ENCODE measurements around the gene STX18.
"Not testable (repeated sequence)": the region's sequence is repeated elsewhere in the genome, so short reads cannot be mapped to it uniquely, and the experiment has no call there.

The STX18 gene

DNA sequence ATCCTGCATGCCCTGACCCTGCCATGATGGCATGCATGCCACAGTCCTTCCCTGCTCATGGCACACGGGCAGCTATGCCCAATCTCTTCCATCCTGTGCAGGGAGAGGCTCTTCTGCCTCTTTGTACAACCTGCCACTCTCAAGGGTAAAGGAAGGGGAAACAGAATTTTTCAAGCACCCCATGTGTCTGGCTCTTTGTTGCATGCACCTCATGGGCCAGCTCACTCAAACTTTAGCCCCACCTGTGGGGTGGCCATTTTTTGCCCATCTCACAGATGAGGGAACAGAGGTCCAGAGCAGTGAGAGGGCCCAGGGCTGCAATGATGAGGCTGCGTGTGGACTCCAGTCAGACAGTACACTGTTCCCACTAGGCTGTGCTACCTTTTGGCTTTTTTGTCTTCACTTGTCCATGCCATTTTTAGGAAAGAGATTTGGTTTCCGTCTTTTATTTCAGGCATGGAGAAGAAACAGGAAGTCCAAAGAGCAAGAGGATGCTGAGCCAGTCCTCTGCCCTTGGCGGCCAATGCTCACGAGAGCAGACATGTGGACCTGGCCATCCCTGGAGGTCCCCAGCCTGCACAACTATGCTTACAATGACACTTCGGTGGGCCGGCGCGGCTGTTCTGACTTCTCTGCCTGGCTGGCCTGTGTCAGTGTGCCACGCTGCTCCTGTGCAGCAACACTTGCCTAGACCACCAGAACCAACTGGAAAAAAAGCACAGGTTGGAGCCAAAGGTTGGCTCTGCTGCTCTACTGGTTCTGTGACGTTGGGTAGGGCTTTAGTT lies 109.3 kb downstream of the STX18 start:
- no peak for DNase-seq

DNA sequence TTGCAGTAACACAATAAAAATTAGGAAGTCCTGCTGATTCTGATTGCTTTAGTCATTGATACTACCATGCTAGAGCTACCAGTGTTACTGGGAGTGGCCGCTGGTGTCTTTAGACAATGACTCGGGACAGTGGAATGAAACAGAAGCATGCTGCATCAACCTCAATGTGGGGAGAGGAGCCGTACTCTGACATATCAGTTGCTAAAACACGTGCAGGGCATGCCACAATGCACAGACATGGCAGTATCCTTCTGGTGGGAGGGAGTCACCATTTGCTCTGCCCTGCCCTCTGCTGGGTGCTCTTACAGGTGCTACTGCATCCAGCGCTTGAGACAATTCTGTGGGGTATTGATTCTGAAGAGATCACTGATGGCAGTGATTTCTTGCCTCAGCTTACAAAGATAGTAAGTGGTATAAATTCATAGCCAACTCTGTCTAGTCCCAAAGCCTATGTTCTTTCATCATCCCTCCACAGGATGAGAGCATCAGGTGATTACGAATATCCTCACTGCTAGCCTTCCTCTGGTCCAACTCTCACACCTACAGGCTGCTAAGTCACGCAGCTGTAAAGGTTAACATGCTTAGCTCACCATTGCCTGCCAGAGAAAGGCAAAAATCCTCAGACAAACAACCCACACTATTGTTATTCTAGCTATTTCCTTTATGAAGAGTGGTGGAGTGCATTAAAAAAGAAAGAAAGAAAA lies 111.2 kb downstream of the STX18 start:
- no peak for DNase-seq

DNA sequence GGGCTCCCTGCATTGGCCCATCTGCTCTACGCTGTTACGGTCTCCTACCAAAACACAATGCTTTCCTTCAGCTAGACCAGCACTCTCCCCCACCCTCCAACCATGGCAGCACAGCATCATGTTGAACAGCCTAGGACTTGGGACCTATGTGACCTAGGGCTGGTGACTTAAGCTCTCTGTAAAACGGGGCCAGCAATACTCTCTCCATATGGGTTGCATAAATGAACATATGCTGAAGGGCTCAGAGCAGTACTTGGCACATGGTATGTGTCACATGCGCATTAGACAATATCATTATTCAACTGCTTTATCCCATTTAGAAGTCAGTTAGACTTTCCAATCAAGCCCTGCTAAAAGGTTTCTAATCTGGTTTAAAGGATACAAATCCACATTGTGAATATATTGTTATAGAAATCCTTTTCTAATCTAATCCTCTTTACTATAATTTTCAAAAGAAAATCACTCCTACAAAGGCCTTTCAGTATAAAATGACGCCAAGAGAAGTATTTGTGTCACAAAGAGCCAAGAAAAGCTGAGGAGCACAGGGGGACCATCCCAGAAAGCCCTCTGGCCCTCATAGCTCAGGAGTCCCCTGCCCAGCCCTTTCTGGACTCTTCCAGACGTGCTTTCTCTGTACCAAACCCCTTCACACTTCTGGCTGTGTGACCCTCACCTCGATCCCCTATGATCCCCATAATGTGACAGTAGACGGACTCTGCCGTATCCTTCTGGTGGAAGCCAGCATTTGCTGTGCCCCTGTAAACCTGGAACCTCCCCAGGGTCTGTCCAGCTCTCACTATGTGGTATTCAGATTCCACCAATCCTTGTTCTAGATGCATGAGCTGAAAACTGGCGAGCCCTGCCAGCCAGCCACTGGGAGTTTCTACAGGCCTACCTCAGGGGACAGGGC lies 112.6 kb downstream of the STX18 start:
- DNase-seq, result no peak

DNA sequence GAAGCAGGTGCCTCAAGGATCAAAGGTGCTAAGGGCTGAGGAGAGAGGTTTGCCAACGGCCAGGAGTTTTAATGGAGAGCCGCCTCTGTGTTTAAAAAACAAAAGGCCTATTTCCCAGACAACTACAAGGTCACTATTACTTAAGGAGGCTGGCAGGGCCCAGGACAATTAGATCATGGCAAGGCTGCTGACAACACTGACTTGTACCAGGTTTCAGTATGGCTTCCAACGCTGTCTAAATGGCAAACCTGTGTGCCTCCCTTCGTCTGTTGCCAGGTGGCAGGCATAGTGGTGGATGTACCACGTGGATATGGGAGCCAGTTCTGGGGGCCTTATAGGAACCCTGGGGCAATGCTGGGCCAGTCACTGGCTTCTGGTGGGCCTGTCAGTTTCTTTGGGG lies 114.0 kb downstream of the STX18 start:
- DNase-seq, result no peak

DNA sequence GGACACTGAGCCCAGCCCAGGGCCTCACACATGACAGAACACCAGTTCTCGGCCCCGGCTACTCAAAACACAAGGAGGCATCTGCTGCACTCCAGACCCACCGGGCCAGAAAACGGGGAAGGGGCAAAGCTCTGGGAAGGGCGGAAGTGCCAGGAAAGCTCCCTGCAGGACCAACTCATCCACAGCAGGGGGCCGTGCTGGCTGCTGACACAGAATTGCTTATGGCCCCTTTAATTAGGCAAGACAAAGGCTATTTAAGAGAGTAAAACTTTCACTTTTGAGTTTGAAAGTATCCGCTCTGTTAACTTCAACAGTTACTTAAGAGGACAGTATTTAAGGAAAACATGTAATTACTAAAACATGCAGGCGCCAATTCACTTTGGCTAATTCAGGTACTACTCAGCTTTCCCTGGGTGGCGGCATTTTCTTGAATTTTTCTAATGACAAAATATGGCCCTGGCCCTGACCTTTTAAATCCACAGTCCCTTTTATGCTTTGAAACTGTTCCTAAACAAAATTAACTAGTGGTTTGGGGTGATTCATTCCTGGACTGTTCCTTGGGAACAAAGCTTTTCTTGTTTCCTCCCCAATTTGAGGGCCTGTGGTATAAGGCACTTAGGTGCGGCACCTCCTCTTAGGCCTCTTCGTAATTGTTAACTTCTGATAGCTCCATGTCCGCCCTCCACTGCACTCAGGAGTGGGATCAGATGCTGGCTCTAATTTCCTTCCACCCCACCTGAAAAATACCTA lies 114.6 kb downstream of the STX18 start:
- DNase-seq, result no peak

DNA sequence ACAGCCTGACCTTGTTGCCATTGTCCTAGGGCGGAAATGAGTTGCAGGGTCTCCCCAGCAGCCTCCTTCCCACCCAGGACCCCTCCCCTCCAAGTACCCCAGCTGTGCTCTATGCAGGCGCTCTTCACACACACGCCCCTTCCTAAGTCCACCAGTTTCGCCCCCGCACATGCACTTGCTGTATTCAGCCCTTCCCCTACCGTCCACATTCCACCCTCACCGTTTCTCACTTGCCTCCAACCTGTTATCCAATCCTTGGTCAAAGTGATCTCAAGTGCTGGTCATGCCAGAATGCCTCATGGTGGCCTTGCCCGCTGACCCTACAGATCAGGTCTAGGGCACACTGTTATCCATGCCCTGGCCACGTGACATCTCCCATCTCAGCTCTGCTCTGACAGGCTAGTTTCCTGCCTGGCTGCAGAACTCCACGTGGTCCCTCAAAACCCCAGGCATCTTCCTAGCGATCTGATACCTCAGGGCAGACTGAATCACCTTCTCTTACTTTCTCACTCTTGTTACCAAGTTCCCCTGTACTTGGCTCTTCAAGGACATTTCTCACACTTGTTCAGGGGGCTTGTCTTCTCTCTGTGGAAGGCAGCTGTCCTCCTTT lies 115.2 kb downstream of the STX18 start:
- DNase-seq, result no peak

DNA sequence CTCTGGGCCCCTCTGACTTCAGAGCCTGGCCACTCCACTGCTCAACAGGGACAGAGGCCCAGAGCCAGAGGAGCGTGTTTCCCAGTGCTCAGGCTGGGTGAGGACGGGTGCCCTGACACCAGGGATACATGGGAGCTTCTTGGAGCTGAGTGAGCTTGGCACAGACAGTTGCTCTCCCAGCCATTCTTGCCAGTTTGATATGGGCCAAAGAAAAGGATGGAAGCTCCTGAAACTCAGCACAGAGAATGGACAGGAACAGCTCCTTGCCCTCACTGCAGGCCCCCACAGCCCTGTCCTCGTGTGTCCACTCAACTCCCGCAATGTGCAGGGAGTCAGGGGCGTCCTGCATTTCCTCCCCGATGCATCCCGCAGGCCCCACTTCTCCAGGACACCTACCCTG lies 116.2 kb downstream of the STX18 start:
- DNase-seq, result no peak

DNA sequence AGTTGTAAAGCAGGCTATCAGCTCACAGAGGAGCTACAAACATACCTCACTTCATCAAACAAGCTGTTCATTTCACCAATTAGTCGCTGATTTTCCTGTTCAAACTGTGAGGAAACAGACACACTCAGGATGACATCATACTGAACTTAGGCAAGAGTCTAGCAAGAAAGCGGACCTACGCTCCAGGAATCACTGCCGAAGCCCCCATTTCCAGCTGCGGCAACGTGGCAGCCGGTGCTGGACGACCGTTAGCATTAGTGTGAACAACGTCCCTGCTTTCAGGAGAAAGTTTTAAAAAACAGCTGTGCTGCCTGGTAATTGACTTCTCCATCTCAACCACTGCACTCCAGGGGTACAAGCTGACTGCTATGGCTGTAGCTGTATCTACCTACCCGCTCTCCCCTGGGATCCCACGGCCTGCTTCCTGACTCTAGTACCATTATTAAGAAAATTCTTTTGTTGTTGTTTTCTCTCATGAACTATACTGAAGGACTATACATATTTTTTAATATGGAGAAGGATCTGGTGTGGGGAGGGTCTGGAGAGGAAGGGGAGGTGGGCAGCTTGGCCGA lies 116.6 kb downstream of the STX18 start:
- no peak for DNase-seq

DNA sequence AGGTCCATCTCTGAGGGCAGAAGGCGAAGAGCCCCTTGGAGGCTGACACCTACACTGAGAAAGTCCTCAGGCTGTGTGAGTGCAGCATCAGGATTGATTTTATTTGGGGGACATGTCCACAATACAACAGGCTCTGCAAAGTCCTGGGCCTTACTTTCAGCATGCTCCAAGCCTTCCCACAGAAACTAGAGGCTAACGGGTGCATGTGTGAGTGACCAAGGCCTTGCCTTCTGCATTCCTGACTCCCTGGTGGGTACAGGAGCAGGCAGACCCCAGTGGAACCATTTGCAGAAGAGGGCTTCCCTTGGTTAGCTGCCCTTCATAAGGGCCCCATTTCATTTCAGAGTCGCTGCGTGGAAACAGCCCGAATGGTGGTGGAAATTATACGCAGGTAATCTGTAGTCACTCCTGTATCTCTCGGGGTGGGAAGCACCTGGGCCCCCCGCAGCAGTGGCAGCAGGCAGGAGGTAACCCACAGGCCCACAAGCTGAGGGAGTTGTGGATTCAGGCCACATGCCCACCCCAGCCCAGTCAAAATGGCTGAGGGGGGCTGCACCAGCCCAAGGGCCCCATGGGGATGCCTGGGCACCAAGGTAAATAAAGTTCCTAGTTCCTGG lies 117.2 kb downstream of the STX18 start:
- no peak for DNase-seq

DNA sequence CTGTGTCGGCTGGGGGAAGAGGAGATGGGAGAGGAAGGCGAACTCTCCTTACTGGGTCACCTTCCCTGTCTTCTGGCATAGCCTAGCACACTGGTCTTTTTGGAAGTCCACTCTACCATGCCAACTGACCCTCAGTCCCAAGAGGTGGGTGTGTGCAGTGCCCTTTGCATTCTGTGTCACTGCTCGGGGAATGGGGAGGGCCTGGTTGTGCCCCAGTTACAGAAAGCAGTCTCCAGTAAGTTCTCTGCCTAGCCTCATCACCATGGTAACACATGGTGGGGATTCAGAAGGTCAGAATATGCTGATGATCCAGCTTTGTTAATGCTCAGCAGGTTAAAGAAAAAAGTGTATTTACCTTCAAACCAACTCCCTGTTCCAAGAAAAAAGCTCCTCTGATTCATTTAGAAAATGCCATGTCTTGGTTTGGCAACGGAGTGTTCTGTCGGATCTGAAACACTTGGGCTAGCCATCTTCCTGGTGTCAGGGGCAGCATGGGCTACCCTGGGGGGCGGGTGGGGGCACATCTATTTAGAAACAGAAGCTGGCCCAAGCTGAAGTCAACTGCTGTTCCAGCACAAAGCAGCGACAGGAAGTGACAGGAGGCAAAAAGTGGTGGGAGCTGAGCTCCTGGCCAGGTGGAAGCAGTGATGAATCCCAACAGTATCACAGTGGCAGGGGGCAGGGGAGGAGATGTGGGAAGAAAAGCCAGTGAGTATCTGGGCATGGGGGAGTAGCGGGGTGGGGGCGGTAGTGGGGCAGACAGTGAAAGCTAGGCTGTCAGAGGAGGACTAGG lies 117.9 kb downstream of the STX18 start:
- no peak for DNase-seq

DNA sequence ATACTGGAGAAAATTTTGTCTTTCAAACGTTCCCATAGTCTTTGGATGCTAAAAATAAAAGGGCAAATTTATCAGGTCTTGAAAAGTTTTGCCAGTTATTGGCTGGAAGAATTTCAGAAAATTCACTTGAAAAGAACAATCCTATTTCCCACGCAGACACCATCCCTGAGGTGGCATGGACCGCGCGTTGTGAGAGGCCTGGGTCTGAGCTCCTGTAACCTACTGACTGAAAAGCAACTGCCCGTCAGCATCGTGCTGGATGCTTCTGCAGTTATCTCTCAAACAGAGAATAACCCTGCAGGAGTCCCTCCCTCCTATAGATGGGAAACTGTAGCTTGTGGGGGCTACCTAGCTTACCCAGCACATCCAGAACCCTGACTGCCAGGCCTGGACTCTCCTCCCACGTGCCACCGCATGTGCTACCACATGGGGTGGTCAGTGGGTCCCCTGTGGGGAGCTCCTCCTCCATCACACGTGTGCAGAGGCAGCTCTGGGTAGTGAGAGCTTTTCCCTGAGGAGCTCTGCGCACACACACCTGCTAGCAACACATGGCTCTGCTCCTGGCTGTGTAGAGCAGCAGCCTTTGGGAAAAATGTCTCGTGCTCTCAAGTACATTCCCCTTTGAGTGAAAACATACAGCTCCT lies 118.9 kb downstream of the STX18 start:
- no peak for DNase-seq

DNA sequence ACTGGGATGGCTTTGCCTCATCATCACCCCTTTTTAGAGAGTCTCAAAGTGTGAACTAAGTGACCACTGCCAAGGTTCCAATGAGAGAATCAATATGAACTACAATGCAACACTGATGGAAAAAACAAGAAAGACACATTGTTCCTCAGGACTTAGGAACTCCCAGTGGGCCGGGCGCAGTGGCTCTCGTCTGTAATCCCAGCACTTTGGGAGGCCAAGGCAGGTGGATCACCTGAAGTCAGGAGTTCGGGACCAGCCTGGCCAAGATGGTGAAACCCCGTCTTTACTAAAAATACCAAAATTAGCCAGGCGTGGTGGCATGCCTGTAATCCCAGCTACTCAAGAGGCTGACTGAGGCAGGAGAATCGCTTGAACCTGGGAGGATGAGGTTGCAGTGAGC lies 119.7 kb downstream of the STX18 start:
- DNase-seq, result not testable (repeated sequence)

DNA sequence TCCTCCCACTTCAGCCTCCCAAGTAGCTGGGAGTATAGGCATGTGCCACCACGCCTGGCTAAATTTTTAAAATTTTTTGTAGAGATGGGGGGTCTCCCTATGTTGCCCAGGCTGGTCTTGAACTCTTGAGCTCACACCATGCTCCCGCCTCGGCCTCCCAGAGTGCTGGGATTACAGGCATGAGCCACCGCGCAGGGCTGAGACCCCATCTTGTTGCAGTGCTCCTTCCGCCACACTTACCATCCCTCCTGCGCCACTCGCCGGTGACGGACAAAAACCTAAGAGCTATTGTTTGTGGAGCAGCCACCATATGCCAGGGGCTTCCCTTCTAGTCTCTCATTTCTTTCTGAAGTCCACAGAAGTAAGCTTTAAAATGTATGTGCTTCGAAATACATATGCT lies 120.5 kb downstream of the STX18 start:
- DNase-seq, result no peak

DNA sequence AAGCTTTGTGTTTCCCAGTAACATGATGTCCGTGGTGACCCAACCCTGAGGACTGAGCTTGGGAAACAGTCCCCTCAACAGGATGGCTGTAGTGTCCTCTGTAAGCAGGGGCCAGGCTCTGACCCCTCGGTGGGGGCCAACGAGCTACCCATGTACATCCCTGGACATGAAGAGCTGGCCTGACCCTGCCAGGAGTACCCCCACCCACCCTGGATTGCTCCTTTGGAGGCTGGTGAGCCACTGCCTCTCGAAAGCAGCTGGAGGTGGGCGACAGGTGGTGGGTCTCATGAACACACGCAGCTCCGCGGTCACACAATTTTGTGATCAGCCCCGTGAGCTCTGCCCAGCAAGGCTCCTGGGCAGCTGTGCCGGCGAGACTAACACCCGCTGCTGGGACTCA lies 121.4 kb downstream of the STX18 start:
- DNase-seq, result no peak

DNA sequence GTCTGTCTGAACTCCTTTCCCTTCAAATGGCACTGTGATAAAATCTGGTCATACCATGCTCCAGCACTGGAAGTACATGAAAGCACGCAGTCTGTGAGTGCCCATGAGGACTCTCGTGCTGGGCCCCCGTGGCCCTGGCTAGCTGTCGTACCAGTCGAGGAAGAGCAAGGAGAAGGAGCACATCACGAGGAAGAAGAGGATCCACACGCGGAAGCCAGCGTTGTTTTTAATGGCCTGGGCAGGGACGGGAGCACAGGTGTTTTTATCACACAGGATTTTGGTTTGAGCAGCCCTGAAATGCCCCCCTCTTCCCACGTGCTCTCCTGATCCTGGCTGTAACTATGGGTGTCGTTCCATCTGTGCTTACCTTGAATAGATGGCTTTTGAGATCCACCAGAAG lies 122.0 kb downstream of the STX18 start:
- DNase-seq, result no peak

DNA sequence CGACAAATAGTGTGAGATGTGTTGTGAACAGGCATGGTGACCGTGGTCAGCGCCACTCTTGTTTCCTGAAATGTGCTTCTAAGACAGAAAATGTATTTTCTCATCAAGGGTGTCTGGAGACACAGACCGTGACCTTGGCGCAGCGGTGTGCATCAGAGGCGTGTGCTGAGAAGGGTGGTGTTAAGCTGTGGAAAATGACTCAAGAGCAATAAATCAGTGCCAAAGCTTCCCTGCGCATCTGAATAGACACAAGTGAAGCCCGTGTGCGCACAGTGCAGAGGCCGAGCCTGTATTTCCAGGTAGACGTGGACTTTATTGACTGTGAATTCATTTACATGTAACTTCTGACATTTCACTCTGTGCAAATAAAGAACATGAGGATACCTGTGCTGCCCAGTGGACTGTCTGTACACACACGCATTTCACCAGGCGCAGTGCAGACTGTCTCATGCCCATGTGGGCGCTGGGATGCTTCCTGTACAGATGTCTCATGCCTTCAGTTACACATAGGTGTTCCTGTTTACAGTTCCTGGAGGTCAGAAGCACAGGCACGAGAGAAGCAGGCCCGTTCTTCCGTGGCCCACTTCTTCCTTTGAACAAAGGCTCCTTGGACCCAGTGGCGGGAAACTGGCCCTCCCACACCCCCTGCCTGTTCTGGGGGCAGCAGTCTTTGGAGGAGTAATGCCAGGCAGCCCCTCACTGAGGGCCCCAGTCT lies 123.0 kb downstream of the STX18 start:
- no peak for DNase-seq

DNA sequence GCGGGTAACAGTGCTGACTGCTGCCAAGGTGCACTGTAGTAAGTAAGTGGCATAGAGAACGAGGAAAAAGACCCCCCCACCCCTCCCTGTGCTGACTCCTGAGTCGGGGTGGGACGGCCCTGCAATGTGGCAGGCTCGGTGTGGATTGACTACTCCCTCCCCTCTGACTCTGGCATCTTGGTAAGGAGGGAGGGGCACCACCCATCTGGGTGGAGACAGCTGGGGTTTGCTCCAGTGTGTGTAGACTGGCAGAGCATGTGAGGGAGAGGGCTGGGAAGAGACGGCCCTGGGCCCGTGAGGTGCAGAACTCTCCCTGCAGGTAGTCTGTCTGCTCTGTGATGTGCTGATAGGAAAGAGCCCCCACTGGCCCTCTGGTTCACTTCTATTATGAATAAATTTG lies 124.0 kb downstream of the STX18 start:
- no peak for DNase-seq

DNA sequence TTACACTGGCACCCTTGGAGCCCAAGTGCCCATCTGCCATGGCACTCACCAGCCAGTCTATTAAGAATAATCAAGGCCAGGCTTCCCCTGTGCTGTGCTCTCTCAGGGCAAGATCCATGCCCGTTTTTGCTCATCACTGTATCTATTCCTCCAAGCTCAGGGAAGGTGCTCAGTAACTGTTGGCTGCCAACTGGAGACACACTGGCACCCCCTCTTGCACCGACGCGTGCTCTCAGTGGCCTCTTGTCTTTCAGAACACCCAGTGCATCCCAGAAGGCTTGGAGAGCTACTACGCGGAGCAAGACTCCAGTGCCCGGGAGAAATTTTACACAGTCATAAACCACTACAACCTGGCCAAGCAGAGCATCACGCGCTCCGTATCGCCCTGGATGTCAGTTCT lies 124.9 kb downstream of the STX18 start:
- no peak for DNase-seq

All from NCI-H510A (cell line).